ENCODE data around the gene TMTC4.
"Not testable (repeated sequence)": the region's sequence is repeated elsewhere in the genome, so short reads cannot be mapped to it uniquely, and the experiment has no call there.

TMTC4 gene

DNA sequence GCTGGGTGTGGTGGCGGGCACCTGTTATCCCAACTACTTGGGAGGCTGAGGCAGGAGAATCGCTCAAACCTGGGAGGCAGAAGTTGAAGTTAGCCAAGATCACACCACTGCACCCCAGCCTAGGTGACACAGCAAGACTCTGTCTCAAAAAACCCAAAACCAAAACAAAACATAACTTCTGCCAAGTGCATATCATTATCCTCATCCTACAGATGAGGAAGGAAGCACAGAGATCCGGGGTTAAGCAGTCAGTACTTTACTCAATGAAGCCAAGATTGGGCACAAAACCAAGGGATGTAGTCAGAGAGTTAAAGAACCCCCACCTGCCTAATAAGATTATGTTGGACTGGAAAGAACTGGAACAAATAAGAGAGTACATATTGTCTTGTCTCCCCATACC, 5.5 kb upstream of the TMTC4 start:
- no peak for ATAC-seq
- TF ChIP-seq PPARA (CRISPR knock-in tag; IDR thresholded peaks at IDR 0.05; ENCODE audit: borderline replicate concordance): no peak

DNA sequence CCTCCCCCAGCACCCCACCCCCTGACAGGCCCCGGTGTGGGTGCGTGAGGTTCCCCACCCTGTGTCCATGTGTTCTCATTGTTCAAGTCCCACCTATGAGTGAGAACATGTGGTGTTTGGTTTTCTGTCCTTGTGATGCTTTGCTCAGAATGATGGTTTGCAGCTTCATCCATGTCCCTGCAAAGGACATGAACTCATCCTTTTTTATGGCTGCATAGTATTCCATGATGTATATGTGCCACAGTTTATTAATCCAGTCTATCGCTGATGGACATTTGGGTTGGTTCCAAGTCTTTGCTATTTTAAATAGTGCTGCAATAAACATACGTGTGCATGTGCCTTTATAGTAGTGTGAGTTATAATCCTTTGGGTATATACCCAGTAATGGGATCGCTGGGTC, 2.5 kb upstream of the TMTC4 start:
- not testable (repeated sequence) for ATAC-seq

DNA sequence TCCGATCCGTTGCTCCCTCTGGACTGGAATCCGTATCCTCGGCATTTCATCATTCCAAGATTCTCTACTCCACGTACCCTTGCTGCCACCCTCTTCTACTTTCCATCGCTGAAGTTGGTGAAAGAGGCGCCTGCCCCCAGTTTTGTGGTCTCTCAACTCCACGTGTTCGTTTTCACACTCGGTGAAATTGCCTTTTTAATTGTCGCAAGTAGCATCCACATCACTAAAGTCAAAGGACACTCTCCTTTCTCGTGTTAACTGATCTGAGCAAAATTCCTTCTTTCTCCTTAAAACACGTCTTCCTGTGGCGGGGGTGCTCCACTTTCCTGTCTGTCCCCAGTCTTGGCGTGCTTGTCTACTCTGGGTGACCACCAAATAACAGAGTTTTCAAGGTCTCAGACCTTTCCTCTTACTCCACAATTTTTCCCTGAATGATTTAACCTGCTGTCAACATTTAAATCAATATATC, 1.1 kb upstream of the TMTC4 start:
- TF ChIP-seq, protein P1, sequence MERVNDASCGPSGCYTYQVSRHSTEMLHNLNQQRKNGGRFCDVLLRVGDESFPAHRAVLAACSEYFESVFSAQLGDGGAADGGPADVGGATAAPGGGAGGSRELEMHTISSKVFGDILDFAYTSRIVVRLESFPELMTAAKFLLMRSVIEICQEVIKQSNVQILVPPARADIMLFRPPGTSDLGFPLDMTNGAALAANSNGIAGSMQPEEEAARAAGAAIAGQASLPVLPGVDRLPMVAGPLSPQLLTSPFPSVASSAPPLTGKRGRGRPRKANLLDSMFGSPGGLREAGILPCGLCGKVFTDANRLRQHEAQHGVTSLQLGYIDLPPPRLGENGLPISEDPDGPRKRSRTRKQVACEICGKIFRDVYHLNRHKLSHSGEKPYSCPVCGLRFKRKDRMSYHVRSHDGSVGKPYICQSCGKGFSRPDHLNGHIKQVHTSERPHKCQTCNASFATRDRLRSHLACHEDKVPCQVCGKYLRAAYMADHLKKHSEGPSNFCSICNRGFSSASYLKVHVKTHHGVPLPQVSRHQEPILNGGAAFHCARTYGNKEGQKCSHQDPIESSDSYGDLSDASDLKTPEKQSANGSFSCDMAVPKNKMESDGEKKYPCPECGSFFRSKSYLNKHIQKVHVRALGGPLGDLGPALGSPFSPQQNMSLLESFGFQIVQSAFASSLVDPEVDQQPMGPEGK (CRISPR knock-in tag; IDR thresholded peaks at IDR 0.05; ENCODE audit: borderline replicate concordance): no peak
- TF ChIP-seq RARB (CRISPR knock-in tag; IDR thresholded peaks at IDR 0.05) (no peak), TOX (CRISPR knock-in tag; IDR thresholded peaks at IDR 0.05; ENCODE audit: borderline replicate concordance) (no peak), CSDC2 (CRISPR knock-in tag; IDR thresholded peaks at IDR 0.05) (no peak), ESRRG (CRISPR knock-in tag; IDR thresholded peaks at IDR 0.05) (no peak), TCF4 (CRISPR knock-in tag; IDR thresholded peaks at IDR 0.05; ENCODE audit: borderline replicate concordance) (no peak)
- ATAC-seq: no peak

DNA sequence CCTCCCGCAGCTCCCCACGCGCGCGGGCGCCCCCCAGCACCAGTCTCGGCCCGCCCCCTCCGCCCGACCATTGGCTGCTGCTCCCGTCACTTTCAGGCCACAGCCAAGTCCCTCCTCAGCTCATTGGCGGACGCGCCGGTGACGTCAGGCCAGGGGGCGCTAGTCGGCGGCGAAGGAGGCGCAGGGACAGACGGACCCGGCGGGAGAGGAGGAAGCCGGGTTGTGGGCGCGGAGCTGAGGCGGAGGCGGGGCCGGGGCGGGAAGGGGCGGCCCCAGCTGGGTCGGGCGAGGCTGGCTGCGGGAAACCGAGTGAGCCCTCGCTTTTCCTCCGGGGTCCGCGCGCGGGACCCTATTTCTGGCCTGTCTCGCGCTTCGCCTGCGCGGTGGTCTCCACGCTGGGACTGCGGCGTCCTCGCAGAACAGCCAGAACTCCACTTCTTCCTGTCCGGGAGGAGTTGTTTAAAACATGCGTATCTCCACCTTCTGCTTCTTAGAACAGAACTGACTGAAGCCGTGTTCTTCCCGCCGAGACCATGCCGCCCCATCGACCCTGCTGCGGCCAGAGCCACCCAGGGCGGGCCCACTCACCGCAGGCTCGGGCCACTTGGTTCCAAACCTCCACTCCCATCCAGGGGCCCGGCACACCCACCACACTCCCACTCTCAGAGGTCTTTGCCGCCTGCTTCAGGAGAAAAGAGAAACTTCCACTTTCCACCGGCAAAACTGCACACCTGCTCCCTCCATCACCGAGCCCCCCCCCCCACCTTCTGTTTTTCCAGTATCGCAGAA, 471 bp upstream of the TMTC4 start:
- ATAC-seq: peak; percentile 96
- TF ChIP-seq, protein P2, sequence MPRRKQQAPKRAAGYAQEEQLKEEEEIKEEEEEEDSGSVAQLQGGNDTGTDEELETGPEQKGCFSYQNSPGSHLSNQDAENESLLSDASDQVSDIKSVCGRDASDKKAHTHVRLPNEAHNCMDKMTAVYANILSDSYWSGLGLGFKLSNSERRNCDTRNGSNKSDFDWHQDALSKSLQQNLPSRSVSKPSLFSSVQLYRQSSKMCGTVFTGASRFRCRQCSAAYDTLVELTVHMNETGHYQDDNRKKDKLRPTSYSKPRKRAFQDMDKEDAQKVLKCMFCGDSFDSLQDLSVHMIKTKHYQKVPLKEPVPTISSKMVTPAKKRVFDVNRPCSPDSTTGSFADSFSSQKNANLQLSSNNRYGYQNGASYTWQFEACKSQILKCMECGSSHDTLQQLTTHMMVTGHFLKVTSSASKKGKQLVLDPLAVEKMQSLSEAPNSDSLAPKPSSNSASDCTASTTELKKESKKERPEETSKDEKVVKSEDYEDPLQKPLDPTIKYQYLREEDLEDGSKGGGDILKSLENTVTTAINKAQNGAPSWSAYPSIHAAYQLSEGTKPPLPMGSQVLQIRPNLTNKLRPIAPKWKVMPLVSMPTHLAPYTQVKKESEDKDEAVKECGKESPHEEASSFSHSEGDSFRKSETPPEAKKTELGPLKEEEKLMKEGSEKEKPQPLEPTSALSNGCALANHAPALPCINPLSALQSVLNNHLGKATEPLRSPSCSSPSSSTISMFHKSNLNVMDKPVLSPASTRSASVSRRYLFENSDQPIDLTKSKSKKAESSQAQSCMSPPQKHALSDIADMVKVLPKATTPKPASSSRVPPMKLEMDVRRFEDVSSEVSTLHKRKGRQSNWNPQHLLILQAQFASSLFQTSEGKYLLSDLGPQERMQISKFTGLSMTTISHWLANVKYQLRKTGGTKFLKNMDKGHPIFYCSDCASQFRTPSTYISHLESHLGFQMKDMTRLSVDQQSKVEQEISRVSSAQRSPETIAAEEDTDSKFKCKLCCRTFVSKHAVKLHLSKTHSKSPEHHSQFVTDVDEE (CRISPR knock-in tag; IDR thresholded peaks at IDR 0.05): no peak
- no peak for TF ChIP-seq CSDC2 (CRISPR knock-in tag; IDR thresholded peaks at IDR 0.05)
- TF ChIP-seq TCF4 (CRISPR knock-in tag; IDR thresholded peaks at IDR 0.05; ENCODE audit: borderline replicate concordance): no peak
- TF ChIP-seq ZNF565 (CRISPR knock-in tag; conservative IDR thresholded peaks at IDR 0.05; ENCODE audit: low read depth): no peak
- TF ChIP-seq BACH2 (CRISPR knock-in tag; IDR thresholded peaks at IDR 0.05; ENCODE audit: borderline replicate concordance): no peak
- TF ChIP-seq, protein P1 (CRISPR knock-in tag; IDR thresholded peaks at IDR 0.05; ENCODE audit: borderline replicate concordance): peak; percentile 77; the same call in 1 of the 2 replicates
- no peak for TF ChIP-seq ARNTL (CRISPR knock-in tag; IDR thresholded peaks at IDR 0.05; ENCODE audit: borderline replicate concordance, low read depth)

DNA sequence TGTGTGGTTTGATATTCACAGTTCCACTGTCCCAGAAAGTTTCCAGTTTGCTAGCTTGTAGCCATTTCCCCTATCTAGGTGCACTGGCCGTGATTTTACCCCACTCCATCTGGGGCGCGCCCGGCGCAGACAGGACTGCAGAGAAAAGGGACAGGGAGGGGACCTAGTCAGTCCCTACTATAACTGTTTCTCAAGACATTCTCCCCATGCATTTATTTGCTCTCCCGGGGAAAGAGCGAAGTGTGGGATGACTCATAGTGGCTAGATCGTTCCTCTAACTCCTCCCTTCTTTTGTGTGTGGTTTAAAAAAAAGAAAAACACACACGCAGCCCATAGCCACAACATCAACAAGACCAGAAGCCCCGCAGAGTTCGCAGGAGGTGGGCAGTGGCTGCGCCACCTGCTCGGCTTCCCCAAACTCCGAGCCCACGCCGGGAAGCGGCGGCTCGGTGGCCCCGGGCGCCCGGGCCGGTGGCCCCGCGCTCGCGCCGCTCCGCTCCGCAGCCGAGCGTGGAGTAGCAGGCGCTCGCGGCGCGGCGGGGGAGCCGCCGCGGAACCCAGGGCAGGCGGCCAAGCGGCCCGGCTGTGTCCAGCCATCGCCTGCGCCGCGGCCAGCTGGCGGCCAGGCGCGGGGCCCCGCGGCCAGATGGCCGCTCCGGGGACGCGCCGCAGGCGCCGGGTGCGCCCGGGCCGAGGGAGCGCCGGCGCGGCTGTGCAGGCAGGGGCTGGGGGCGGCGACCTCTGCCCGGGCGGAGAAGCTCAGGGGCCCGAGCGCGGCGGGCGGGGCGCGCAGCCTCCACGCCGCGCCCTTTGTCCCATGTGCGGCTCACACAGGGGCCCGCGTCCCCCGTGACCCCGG, 653 bp downstream of the TMTC4 start:
- peak; percentile 45 for ATAC-seq
- no peak for TF ChIP-seq ARNTL (CRISPR knock-in tag; IDR thresholded peaks at IDR 0.05; ENCODE audit: borderline replicate concordance, low read depth)
- no peak for TF ChIP-seq RARB (CRISPR knock-in tag; IDR thresholded peaks at IDR 0.05)
- TF ChIP-seq, protein P3, sequence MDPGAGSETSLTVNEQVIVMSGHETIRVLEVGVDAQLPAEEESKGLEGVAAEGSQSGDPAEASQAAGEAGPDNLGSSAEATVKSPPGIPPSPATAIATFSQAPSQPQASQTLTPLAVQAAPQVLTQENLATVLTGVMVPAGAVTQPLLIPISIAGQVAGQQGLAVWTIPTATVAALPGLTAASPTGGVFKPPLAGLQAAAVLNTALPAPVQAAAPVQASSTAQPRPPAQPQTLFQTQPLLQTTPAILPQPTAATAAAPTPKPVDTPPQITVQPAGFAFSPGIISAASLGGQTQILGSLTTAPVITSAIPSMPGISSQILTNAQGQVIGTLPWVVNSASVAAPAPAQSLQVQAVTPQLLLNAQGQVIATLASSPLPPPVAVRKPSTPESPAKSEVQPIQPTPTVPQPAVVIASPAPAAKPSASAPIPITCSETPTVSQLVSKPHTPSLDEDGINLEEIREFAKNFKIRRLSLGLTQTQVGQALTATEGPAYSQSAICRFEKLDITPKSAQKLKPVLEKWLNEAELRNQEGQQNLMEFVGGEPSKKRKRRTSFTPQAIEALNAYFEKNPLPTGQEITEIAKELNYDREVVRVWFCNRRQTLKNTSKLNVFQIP (CRISPR knock-in tag; IDR thresholded peaks at IDR 0.05; ENCODE audit: borderline replicate concordance, low read depth): no peak
- TF ChIP-seq ESRRG (CRISPR knock-in tag; IDR thresholded peaks at IDR 0.05): no peak
- TF ChIP-seq BACH2 (CRISPR knock-in tag; IDR thresholded peaks at IDR 0.05; ENCODE audit: borderline replicate concordance): no peak
- TF ChIP-seq CSDC2 (CRISPR knock-in tag; IDR thresholded peaks at IDR 0.05): no peak
- no peak for TF ChIP-seq ZNF565 (CRISPR knock-in tag; conservative IDR thresholded peaks at IDR 0.05; ENCODE audit: low read depth)
- TF ChIP-seq, protein P2 (CRISPR knock-in tag; IDR thresholded peaks at IDR 0.05): no peak
- TF ChIP-seq, protein P4, sequence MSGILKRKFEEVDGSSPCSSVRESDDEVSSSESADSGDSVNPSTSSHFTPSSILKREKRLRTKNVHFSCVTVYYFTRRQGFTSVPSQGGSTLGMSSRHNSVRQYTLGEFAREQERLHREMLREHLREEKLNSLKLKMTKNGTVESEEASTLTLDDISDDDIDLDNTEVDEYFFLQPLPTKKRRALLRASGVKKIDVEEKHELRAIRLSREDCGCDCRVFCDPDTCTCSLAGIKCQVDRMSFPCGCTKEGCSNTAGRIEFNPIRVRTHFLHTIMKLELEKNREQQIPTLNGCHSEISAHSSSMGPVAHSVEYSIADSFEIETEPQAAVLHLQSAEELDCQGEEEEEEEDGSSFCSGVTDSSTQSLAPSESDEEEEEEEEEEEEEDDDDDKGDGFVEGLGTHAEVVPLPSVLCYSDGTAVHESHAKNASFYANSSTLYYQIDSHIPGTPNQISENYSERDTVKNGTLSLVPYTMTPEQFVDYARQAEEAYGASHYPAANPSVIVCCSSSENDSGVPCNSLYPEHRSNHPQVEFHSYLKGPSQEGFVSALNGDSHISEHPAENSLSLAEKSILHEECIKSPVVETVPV (CRISPR knock-in tag; IDR thresholded peaks at IDR 0.05): no peak
- no peak for TF ChIP-seq OSR1 (CRISPR knock-in tag; IDR thresholded peaks at IDR 0.05)
- TF ChIP-seq TCF4 (CRISPR knock-in tag; IDR thresholded peaks at IDR 0.05; ENCODE audit: borderline replicate concordance): no peak
- no peak for TF ChIP-seq ZC3H10 (CRISPR knock-in tag; IDR thresholded peaks at IDR 0.05)
- TF ChIP-seq GLIS3 (CRISPR knock-in tag; IDR thresholded peaks at IDR 0.05): no peak
